ENCODE measurements around the gene TBC1D22B.

- TF ChIP-seq, protein P1, sequence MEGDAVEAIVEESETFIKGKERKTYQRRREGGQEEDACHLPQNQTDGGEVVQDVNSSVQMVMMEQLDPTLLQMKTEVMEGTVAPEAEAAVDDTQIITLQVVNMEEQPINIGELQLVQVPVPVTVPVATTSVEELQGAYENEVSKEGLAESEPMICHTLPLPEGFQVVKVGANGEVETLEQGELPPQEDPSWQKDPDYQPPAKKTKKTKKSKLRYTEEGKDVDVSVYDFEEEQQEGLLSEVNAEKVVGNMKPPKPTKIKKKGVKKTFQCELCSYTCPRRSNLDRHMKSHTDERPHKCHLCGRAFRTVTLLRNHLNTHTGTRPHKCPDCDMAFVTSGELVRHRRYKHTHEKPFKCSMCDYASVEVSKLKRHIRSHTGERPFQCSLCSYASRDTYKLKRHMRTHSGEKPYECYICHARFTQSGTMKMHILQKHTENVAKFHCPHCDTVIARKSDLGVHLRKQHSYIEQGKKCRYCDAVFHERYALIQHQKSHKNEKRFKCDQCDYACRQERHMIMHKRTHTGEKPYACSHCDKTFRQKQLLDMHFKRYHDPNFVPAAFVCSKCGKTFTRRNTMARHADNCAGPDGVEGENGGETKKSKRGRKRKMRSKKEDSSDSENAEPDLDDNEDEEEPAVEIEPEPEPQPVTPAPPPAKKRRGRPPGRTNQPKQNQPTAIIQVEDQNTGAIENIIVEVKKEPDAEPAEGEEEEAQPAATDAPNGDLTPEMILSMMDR (conservative IDR thresholded peaks at IDR 0.05; ENCODE audit: low read length), result no peak
- no peak for TF ChIP-seq EZH2phosphoT487 (IDR thresholded peaks at IDR 0.05; ENCODE audit: borderline replicate concordance, low read depth, low read length)
These were observed 56.3 kb downstream of the TBC1D22B start for GRCh38 chr6:37313723-37314486.
